Measurements from ENCODE around the gene OSBPL7.
A peak's percentile ranks its signal among the peaks of the same experiment; 100 is the strongest.

Gene OSBPL7

GRCh38 chr17:47846716-47847340 lies 25.2 kb upstream of the OSBPL7 start:
- DNase-seq, result peak in 1 of 2 experiments; percentile 31

GRCh38 chr17:47845716-47846075 lies 24.1 kb upstream of the OSBPL7 start:
- DNase-seq, result no peak

GRCh38 chr17:47844814-47845715 lies 23.5 kb upstream of the OSBPL7 start:
- DNase-seq, result peak; percentile 79 to 82

GRCh38 chr17:47844227-47844626 lies 22.6 kb upstream of the OSBPL7 start:
- DNase-seq, result no peak

GRCh38 chr17:47843391-47843730 lies 21.8 kb upstream of the OSBPL7 start:
- no peak for DNase-seq

GRCh38 chr17:47841488-47842291 lies 20.1 kb upstream of the OSBPL7 start:
- DNase-seq, result no peak

GRCh38 chr17:47840742-47841487 lies 19.3 kb upstream of the OSBPL7 start, which contains the start of gene SCRN2:
SCRN2 (minus strand) TSS chr17:47841273; CDS start chr17:47840843, 430 bp downstream.
- peak; percentile 84 to 93 for DNase-seq

GRCh38 chr17:47840001-47840741 lies 18.6 kb upstream of the OSBPL7 start:
- no peak for DNase-seq

- no peak for DNase-seq
Measured at GRCh38 chr17:47839071-47839470, 17.5 kb upstream of the OSBPL7 start.

GRCh38 chr17:47838636-47839035 lies 17.0 kb upstream of the OSBPL7 start:
- no peak for DNase-seq

- DNase-seq, result no peak
Measured at GRCh38 chr17:47837401-47838039, 15.9 kb upstream of the OSBPL7 start.

- DNase-seq, result no peak
Measured at GRCh38 chr17:47836601-47837000, 15.0 kb upstream of the OSBPL7 start.

- no peak for DNase-seq
Measured at GRCh38 chr17:47834756-47835155, 13.2 kb upstream of the OSBPL7 start.

GRCh38 chr17:47831934-47832327 lies 10.3 kb upstream of the OSBPL7 start:
- DNase-seq, result peak; percentile 51 to 61

- peak; percentile 99 for DNase-seq
Measured at GRCh38 chr17:47831003-47831933, 9.7 kb upstream of the OSBPL7 start, which contains the start of the genes LRRC46 and MRPL10. LRRC46 (plus strand) TSS chr17:47831670; CDS start chr17:47831990, 320 bp downstream. MRPL10 (minus strand) TSS chr17:47831541; CDS start chr17:47831511, 30 bp downstream.

GRCh38 chr17:47830396-47831002 lies 8.9 kb upstream of the OSBPL7 start:
- no peak for DNase-seq

- no peak for DNase-seq
Measured at GRCh38 chr17:47829870-47830269, 8.3 kb upstream of the OSBPL7 start.

- no peak for DNase-seq
Measured at GRCh38 chr17:47823519-47823918, 1.9 kb upstream of the OSBPL7 start.

GRCh38 chr17:47822785-47823184 lies 1.2 kb upstream of the OSBPL7 start:
- DNase-seq, result no peak

GRCh38 chr17:47821031-47821423 lies 567 bp downstream of the OSBPL7 start:
- no peak for DNase-seq

Measured in Kasumi-1 (cell line).